Neural cell (in vitro differentiated cells): ENCODE measurements around the gene DUSP22. TPM values are rescaled to one million over a fixed set of nuclear protein-coding genes. Genes with fewer than 3 reads are reported as not detected.

Source experiments
- H2AFZ ChIP-seq: fragments of 200-600, 300-800 bp; sonication (generic), shearing (Covaris generic); 2 replicates; pipeline ENCODE4 v1.6.0; 2014; ENCODE audit warnings: low read depth, mild to moderate bottlenecking, antibody characterized with exemption, low read length, moderate library complexity
- H3F3A ChIP-seq: fragments of 200-600 bp; shearing (Covaris generic); 2 replicates; pipeline ENCODE4 v1.6.1; 2016; ENCODE audit warnings: mild to moderate bottlenecking, moderate library complexity, mixed read lengths, antibody characterized with exemption, low read length; ENCODE audit not compliant: insufficient read depth, poor library complexity, severe bottlenecking
- H3K27ac ChIP-seq: fragments of 200-600, 300-800 bp; sonication (generic), shearing (Covaris generic); 2 replicates; pipeline ENCODE4 v1.5.1; 2014; ENCODE audit warnings: mild to moderate bottlenecking, low read length, moderate library complexity
- H3K27me3 ChIP-seq: fragments of 300-800, 200-600 bp; sonication (generic), shearing (Covaris generic); 2 replicates; pipeline ENCODE4 v1.6.0; 2014; ENCODE audit warnings: mild to moderate bottlenecking, low read depth, low read length, moderate library complexity; ENCODE audit not compliant: insufficient read depth
- H3K36me3 ChIP-seq: fragments of 300-800, 200-600 bp; sonication (generic), shearing (Covaris generic); 2 replicates; pipeline ENCODE4 v1.5.1; 2014; ENCODE audit warnings: mild to moderate bottlenecking, antibody characterized with exemption, low read length, moderate library complexity; ENCODE audit not compliant: insufficient read depth
- H3K4me2 ChIP-seq: fragments of 300-800, 200-600 bp; sonication (generic), shearing (Covaris generic); 2 replicates; pipeline ENCODE4 v1.6.0; 2014; ENCODE audit warnings: mild to moderate bottlenecking, low read length
- H3K4me3 ChIP-seq: fragments of 300-800, 200-600 bp; sonication (generic), shearing (Covaris generic); 2 replicates; pipeline ENCODE4 v1.5.1; 2014; ENCODE audit warnings: mild to moderate bottlenecking, low read length, moderate library complexity
- H3K79me2 ChIP-seq: fragments of 200-600 bp; shearing (Covaris generic); replicated peaks from 2 replicates; pipeline ENCODE4 v1.6.0; 2014; ENCODE audit warnings: mild to moderate bottlenecking, low read length, moderate library complexity; ENCODE audit not compliant: insufficient read depth
- H3K9ac ChIP-seq: fragments of 300-800, 200-600 bp; sonication (generic), shearing (Covaris generic); 2 replicates; pipeline ENCODE4 v1.6.1; 2016; ENCODE audit warnings: mild to moderate bottlenecking, low read length, mixed read lengths
- H3K9me2 ChIP-seq: fragments of 200-600 bp; shearing (Covaris generic); 2 replicates; pipeline ENCODE4 v1.6.1; 2016; ENCODE audit warnings: mild to moderate bottlenecking, low read length, mixed read lengths; ENCODE audit not compliant: insufficient read depth
- H3K9me3 ChIP-seq: fragments of 200-600, 300-800 bp; sonication (generic), shearing (Covaris generic); 2 replicates; pipeline ENCODE4 v1.6.1; 2016; ENCODE audit warnings: mild to moderate bottlenecking, mixed run types, low read length, moderate library complexity, mixed read lengths
- H4K20me1 ChIP-seq: fragments of 200-600 bp; shearing (Covaris generic); 2 replicates; pipeline ENCODE4 v1.6.1; 2016; ENCODE audit warnings: mild to moderate bottlenecking, mixed run types; ENCODE audit not compliant: insufficient read depth
- EP300 ChIP-seq: fragments of 450-650 bp; conservative IDR thresholded peaks from 2 replicates; pipeline ENCODE4 v1.6.1; 2014; ENCODE audit warnings: antibody characterized with exemption, mild to moderate bottlenecking, moderate library complexity; ENCODE audit not compliant: poor library complexity, severe bottlenecking
- EZH2 ChIP-seq: fragments of 200-600, 300-800 bp; shearing (Covaris generic), sonication (generic); IDR thresholded peaks from 2 replicates; pipeline ENCODE4 v1.6.1; 2014; ENCODE audit warnings: antibody characterized with exemption, low read length, borderline replicate concordance, mild to moderate bottlenecking; ENCODE audit not compliant: insufficient read depth, poor library complexity, severe bottlenecking
- MXI1 ChIP-seq: fragments of 450-650 bp; conservative IDR thresholded peaks from 2 replicates; pipeline ENCODE4 v1.6.1; 2014; ENCODE audit warnings: antibody characterized with exemption, mild to moderate bottlenecking; ENCODE audit not compliant: poor library complexity, severe bottlenecking
- POLR2AphosphoS5 ChIP-seq: IDR thresholded peaks from 2 replicates; pipeline ENCODE4 v1.6.1; 2012
- RAD21 ChIP-seq: fragments of 450-650 bp; conservative IDR thresholded peaks from 2 replicates; pipeline ENCODE4 v1.6.1; 2014; ENCODE audit warnings: antibody characterized with exemption, mild to moderate bottlenecking, moderate library complexity
- REST ChIP-seq: IDR thresholded peaks from 2 replicates; pipeline ENCODE4 v1.6.1; 2012; ENCODE audit warnings: borderline replicate concordance
- SMC3 ChIP-seq: fragments of 450-650 bp; conservative IDR thresholded peaks from 2 replicates; pipeline ENCODE4 v1.6.1; 2014; ENCODE audit warnings: antibody characterized with exemption, mild to moderate bottlenecking, moderate library complexity; ENCODE audit not compliant: poor library complexity
- TAF1 ChIP-seq: IDR thresholded peaks from 2 replicates; pipeline ENCODE4 v1.6.1; 2012; ENCODE audit warnings: low read depth
- polyA plus RNA-seq: library from polyadenylated mRNA; depleted of rRNA; stranded (reverse); fragments of >200 nt; gene quantifications from 2 replicates; pipeline ENCODE4 v1.2.3, GENCODE V29; 2014
- TF ChIP-seq, protein P1 (sequence below): fragments of 450-650 bp; IDR thresholded peaks from 2 replicates; pipeline ENCODE4 v1.5.1; 2014; ENCODE audit warnings: antibody characterized with exemption, mild to moderate bottlenecking, moderate library complexity; ENCODE audit not compliant: poor library complexity, severe bottlenecking

The DUSP22 gene
- polyA plus RNA-seq, 1 donor from 2014 or later = 24.9 TPM

GRCh38 chr6:342832-343179, 50.5 kb downstream of the DUSP22 start (continued):
- TF ChIP-seq SMC3 = no peak

GRCh38 chr6:343226-343935, 51.1 kb downstream of the DUSP22 start:
- H3K79me2 ChIP-seq = no peaks in the 10 kb centered on the region
- H3K36me3 ChIP-seq = no peaks in the 10 kb centered on the region
- no peaks in the 10 kb centered on the region for H3K9me3 ChIP-seq
- no peak overlapping the region for H3K9ac ChIP-seq
- no peak overlapping the region for H2AFZ ChIP-seq
- no peak overlapping the region for H3K4me2 ChIP-seq
- H3K4me3 ChIP-seq = no peak overlapping the region
- no peak for TF ChIP-seq SMC3
- no peak for TF ChIP-seq TAF1
- no peak for TF ChIP-seq POLR2AphosphoS5
- TF ChIP-seq, protein P1, sequence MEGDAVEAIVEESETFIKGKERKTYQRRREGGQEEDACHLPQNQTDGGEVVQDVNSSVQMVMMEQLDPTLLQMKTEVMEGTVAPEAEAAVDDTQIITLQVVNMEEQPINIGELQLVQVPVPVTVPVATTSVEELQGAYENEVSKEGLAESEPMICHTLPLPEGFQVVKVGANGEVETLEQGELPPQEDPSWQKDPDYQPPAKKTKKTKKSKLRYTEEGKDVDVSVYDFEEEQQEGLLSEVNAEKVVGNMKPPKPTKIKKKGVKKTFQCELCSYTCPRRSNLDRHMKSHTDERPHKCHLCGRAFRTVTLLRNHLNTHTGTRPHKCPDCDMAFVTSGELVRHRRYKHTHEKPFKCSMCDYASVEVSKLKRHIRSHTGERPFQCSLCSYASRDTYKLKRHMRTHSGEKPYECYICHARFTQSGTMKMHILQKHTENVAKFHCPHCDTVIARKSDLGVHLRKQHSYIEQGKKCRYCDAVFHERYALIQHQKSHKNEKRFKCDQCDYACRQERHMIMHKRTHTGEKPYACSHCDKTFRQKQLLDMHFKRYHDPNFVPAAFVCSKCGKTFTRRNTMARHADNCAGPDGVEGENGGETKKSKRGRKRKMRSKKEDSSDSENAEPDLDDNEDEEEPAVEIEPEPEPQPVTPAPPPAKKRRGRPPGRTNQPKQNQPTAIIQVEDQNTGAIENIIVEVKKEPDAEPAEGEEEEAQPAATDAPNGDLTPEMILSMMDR = no peak
- no peak for TF ChIP-seq EZH2
- TF ChIP-seq EP300 = no peak
- TF ChIP-seq RAD21 = no peak
- TF ChIP-seq MXI1 = no peak
- TF ChIP-seq REST = no peak
- no peaks in the 10 kb centered on the region for H3K27me3 ChIP-seq
- no peaks in the 10 kb centered on the region for H3F3A ChIP-seq
- no peak overlapping the region for H3K27ac ChIP-seq
- no peaks in the 10 kb centered on the region for H3K9me2 ChIP-seq
- H4K20me1 ChIP-seq = no peaks in the 10 kb centered on the region

DNA sequence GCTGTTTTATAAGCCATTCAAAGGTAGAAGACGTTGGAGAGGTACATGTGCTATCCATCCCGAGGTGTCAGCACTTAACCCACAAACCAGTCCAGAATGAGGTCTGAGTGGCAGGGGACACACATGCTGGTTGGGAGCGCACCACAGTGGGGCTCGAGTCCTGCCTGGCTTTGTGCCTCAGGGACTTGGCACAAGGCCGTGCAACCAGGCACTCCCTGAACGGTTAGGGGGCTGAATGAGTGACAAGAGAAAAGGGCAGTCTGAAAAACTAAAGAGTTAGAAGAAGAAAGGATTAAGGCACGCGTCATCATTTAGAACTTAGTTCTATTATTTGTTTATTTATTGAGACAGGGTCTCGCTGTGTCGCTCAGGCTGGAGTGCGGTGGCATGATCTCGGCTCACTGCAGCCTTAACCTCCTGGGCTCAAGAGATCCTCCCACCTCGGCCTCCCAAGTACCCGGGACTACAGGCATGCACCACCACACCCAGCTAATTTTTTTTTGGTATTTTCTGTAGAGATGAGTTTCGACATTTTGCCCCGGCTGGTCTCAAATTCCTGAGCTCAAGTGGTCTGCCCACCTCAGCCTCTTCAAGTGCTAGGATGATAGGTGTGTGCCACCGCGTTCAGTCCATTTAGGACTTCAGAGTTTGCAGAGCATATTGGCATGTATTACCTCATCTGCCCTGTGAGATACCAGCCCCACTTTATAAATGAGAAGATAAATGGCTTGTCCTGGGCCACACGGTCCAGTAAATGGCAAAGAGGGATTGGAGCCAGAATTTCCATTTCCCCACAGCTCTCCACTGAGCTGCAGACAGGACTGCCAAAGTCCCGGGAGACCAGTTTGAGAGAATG, 51.9 kb downstream of the DUSP22 start:
- H3K4me3 ChIP-seq = no peak overlapping the region
- no peak overlapping the region for H2AFZ ChIP-seq
- no peaks in the 10 kb centered on the region for H3K27me3 ChIP-seq
- H3K4me2 ChIP-seq = no peak overlapping the region
- no peaks in the 10 kb centered on the region for H3K9me3 ChIP-seq
- TF ChIP-seq MXI1 (no peak), RAD21 (no peak), EP300 (no peak)
- TF ChIP-seq, protein P1 = no peak
- H4K20me1 ChIP-seq = no peaks in the 10 kb centered on the region
- H3K9me2 ChIP-seq = no peaks in the 10 kb centered on the region
- H3K79me2 ChIP-seq = no peaks in the 10 kb centered on the region
- no peak overlapping the region for H3K27ac ChIP-seq
- no peak overlapping the region for H3K9ac ChIP-seq
- no peaks in the 10 kb centered on the region for H3F3A ChIP-seq
- H3K36me3 ChIP-seq = no peaks in the 10 kb centered on the region
